Spinal cord (tissue), 10 donors: ENCODE results near the gene APIP. TPM values are rescaled to one million over a fixed set of nuclear protein-coding genes. Genes with fewer than 3 reads are reported as not detected.
"Not testable (repeated sequence)": the region's sequence is repeated elsewhere in the genome, so short reads cannot be mapped to it uniquely, and the experiment has no call there.

Experiments used
- DNase-seq, 6 donors: peaks; one replicate each; pipeline versions ENCODE4 v3.0.0 to v3.0.0-alpha.2; 2013 to 2015; ENCODE audit warnings: low spot score in 6 of 6, low read depth in 4 of 6
- H3K27ac ChIP-seq: one replicate; pipeline ENCODE4 v1.5.1; 2013; ENCODE audit warnings: low read depth, low read length, control low read depth
- H3K27me3 ChIP-seq: one replicate; pipeline ENCODE4 v1.6.1; 2013; ENCODE audit warnings: low read length; ENCODE audit not compliant: control insufficient read depth, insufficient read depth
- H3K36me3 ChIP-seq: one replicate; pipeline ENCODE4 v1.6.1; 2013; ENCODE audit warnings: low read length; ENCODE audit not compliant: control insufficient read depth, insufficient read depth
- H3K4me1 ChIP-seq: one replicate; pipeline ENCODE4 v1.6.1; 2013; ENCODE audit warnings: low read length; ENCODE audit not compliant: control insufficient read depth, insufficient read depth
- H3K4me3 ChIP-seq: one replicate; pipeline ENCODE4 v1.5.1; 2013; ENCODE audit warnings: low read depth, low read length, control low read depth
- H3K9me3 ChIP-seq: one replicate; pipeline ENCODE4 v1.6.1; 2013; ENCODE audit warnings: low read length; ENCODE audit not compliant: control insufficient read depth, insufficient read depth
- WGBS: methylation state at CpG from one replicate; pipeline ENCODE4 v1.1.5; 2013; ENCODE audit warnings: missing lambda C conversion rate; ENCODE audit not compliant: insufficient coverage; 5-methylcytosine and 5-hydroxymethylcytosine counted together
- polyA plus RNA-seq, 2 donors: library from polyadenylated mRNA; unstranded; fragments of 120-200 nt; gene quantifications; one replicate each; pipeline ENCODE4 v1.2.1, GENCODE V29; 2013; ENCODE audit not compliant: insufficient read length in 2 of 2
- total RNA-seq, 2 donors: library from RNA; depleted of rRNA in 1 of 2; stranded (reverse); fragments of 120-200 nt in 1 of 2; fragments of >200 nt in 1 of 2; gene quantifications; one replicate each; pipeline versions ENCODE4 v1.2.3 to v1.2.4, GENCODE V29; 2013 to 2014
- donor health status: healthy.

The APIP gene
- total and polyA plus RNA-seq, 4 donors = 24.2 to 43.1 (median 32.6) TPM

DNA sequence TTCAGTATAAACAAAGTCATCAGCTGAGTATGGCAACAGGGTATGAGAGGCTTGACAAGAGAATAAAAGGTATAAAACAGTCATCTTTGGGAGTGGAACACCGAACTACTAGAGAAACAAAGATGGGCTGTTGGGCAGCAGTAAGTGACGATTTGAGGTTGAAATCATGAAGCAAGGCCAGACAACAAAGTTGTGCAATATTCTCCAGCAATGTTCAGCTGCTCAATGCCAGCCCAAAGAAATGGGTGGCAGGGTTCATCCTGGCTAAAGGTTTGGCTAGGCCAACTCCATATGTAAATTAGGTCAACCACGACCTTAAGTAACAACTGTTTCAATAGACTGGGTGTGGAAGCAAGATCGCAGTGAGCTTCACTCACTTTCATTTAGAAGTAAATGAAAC is 6.2 kb downstream of the APIP start:
- 100% methylated on average over 2 of the region's 4 CpGs for WGBS
- Histone ChIP-seq H3K4me1 (no peaks in the 10 kb centered on the region), H3K4me3 (no peak overlapping the region), H3K27ac (no peak overlapping the region), H3K9me3 (no peaks in the 10 kb centered on the region), H3K36me3 (no peaks in the 10 kb centered on the region), H3K27me3 (no peaks in the 10 kb centered on the region)
- DNase-seq = no peak

GRCh38 chr11:34909415-34909814 is 6.8 kb downstream of the APIP start:
- no peaks in the 10 kb centered on the region for H3K9me3 ChIP-seq
- 82% methylated on average over 6 of the region's 6 CpGs for WGBS
- H3K36me3 ChIP-seq = no peaks in the 10 kb centered on the region
- no peak for DNase-seq
- no peak overlapping the region for H3K27ac ChIP-seq
- H3K27me3 ChIP-seq = no peaks in the 10 kb centered on the region
- no peak overlapping the region for H3K4me3 ChIP-seq
- no peaks in the 10 kb centered on the region for H3K4me1 ChIP-seq

DNA sequence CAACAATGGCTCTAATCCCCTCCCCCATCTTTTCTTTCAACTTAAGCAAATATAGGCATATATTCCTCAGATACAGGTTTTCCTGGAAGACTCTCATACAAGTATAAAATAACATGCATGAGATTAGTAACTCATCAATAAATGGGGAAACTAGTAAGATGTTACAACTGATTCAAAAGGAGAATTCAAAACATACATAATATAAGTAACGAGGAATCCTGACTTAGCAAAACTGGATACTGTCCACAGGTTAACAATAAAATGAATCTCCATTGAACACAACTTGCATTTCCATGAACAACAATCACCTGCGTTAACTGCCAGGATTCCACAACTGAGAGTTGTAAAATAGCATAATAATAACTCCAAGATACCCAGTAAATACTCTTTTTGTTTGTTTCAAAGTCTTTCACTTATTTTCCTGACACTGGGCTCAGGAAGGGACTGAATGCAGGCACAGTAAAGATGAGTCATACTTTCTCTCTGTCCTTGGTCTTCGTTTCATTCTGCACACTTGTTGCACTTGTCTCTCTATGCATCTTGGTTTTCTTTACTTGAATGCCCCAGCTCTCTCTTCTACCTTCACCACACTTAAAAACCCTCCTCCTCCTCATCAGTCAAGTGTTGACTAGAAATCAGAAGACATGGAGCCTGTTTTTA is 8.1 kb downstream of the APIP start:
- Histone ChIP-seq H3K4me1 (no peaks in the 10 kb centered on the region), H3K27me3 (no peaks in the 10 kb centered on the region), H3K27ac (no peak overlapping the region), H3K9me3 (no peaks in the 10 kb centered on the region), H3K36me3 (no peaks in the 10 kb centered on the region), H3K4me3 (no peak overlapping the region)
- 90% methylated on average over 1 of the region's 3 CpGs for WGBS
- no peak for DNase-seq

- no peak overlapping the region for H3K27ac ChIP-seq
- 95% methylated on average over 3 of the region's 7 CpGs for WGBS
- DNase-seq = no peak
- H3K36me3 ChIP-seq = no peaks in the 10 kb centered on the region
- no peaks in the 10 kb centered on the region for H3K27me3 ChIP-seq
- H3K9me3 ChIP-seq = peaks cover 10% of the 10 kb centered on the region
- H3K4me3 ChIP-seq = no peak overlapping the region
- no peaks in the 10 kb centered on the region for H3K4me1 ChIP-seq
Measured at GRCh38 chr11:34905666-34906065, 10.5 kb downstream of the APIP start.

DNA sequence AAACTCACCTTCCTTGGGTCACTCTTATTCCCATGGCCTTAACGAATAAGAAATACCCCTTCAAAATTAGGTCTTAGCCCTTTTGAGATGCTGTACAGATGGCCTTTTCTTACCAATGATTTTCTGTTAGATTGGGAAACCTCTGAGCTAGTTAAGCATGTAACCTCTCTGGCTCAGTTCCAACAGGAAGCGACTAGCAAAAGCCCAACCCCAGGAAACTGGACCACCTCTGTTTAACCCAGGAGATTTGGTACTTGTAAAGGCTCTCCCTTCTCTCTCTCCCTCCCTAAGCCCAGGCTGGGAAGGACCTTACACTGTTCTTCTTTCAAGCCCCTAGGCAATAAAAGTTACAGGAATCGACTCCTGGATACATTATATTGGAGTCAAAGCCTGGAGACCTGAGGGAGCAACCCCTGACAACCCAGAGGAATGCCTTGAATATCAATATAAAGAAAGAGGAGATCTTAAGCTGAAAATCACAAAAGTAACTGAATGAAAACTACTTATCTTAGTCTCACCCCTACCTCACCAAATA is 11.7 kb downstream of the APIP start:
- no peaks in the 10 kb centered on the region for H3K4me1 ChIP-seq
- 90% methylated on average over 2 of the region's 3 CpGs for WGBS
- DNase-seq = no peak

GRCh38 chr11:34899633-34900016 is 16.6 kb downstream of the APIP start:
- H3K27me3 ChIP-seq = no peaks in the 10 kb centered on the region
- 95% methylated on average over 2 of the region's 5 CpGs for WGBS
- no peaks in the 10 kb centered on the region for H3K36me3 ChIP-seq
- no peaks in the 10 kb centered on the region for H3K4me1 ChIP-seq
- peak in 2 of 6 donors; percentile 36 to 45 for DNase-seq
- no peak overlapping the region for H3K4me3 ChIP-seq
- H3K9me3 ChIP-seq = peaks cover 41% of the 10 kb centered on the region
- no peak overlapping the region for H3K27ac ChIP-seq

More for the DNA sequence above, 11.7 kb downstream of the APIP start:
- H3K9me3 ChIP-seq = peaks cover 20% of the 10 kb centered on the region
- H3K4me3 ChIP-seq = no peak overlapping the region
- H3K27ac ChIP-seq = no peak overlapping the region
- no peaks in the 10 kb centered on the region for H3K27me3 ChIP-seq
- no peaks in the 10 kb centered on the region for H3K36me3 ChIP-seq

DNA sequence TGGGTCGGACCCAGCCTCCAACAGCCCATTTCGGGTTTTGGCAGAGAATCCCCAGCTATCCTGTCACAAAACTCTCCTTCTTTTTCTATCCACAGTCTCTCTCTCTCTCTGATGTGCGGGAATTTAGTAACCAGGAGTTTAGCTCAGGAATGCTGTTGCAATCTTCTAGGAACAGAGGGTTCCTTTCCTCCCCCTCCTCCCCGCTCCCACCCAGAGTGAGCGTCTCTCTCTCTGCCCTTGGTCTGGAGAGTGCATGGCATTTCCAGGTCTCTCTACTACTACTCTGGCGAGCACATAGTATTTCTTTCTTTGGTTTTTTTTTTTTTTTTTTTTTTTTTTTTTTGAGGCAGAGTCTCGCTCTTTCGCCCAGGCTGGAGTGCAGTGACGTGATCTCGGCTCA is 17.7 kb downstream of the APIP start:
- 93% methylated on average over 6 of the region's 10 CpGs for WGBS
- no peak for DNase-seq
- H3K4me1 ChIP-seq = no peaks in the 10 kb centered on the region
- no peaks in the 10 kb centered on the region for H3K27me3 ChIP-seq
- H3K9me3 ChIP-seq = peaks cover 41% of the 10 kb centered on the region
- H3K4me3 ChIP-seq = no peak overlapping the region
- no peaks in the 10 kb centered on the region for H3K36me3 ChIP-seq
- H3K27ac ChIP-seq = no peak overlapping the region

DNA sequence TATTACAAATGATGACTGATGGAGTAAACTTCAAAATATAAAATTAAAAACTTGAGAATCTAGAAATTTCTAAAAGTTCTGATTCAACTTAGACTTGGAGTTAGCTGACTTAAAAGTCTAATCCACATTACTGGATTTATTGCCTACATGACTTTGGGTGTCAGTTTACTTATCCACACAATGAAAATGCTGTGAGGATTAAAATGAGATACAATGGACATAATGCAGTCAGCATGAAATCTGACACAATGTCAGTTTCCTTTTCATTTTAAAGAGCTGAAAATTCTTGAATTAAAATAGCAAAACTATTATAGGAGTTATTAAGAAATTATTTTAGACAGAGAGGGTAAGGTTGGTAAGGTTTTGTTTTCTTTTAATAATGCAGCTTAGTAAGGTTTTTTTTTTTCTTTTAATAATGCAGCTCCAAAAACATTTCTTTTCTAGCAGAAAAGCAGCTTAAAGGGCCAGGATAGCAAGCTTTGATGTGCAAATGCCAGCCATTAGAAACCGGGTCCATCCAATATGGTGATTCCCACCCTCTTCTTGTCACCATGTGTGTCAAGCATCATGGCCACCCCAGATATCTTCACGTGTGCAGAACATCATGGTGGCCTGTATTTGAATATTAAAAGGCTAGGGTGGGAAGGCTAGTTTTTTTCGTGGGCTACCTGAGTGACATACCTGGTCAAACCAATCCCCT is 18.9 kb downstream of the APIP start:
- Histone ChIP-seq H3K27ac (no peak overlapping the region), H3K4me3 (no peak overlapping the region), H3K4me1 (no peaks in the 10 kb centered on the region), H3K9me3 (peaks cover 38% of the 10 kb centered on the region), H3K27me3 (no peaks in the 10 kb centered on the region), H3K36me3 (no peaks in the 10 kb centered on the region)
- WGBS = 100% methylated on average over 1 of the region's 3 CpGs
- DNase-seq = no peak

DNA sequence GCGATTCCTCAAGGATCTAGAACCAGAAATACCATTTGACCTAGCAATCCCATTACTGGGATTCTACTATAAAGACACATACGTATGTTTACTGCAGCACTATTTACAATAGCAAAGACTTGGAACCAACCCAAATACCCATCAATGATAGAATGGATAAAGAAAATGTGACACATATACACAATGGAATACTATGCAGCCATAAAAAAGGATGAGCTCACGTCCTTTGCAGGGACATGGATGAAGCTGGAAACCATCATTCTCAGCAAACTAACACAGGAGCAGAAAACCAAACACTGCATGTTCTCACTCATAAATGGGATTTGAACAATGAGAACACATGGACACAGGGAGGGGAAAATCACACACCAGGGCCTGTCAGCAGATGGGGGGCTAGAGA is 20.0 kb downstream of the APIP start:
- H3K27me3 ChIP-seq, H3K4me1 ChIP-seq, DNase-seq, H3K36me3 ChIP-seq, H3K27ac ChIP-seq, H3K4me3 ChIP-seq: not testable (repeated sequence)
- no CpG with 5 or more reads among the region's 3 CpGs for WGBS
- H3K9me3 ChIP-seq = peaks cover 36% of the 10 kb centered on the region

DNA sequence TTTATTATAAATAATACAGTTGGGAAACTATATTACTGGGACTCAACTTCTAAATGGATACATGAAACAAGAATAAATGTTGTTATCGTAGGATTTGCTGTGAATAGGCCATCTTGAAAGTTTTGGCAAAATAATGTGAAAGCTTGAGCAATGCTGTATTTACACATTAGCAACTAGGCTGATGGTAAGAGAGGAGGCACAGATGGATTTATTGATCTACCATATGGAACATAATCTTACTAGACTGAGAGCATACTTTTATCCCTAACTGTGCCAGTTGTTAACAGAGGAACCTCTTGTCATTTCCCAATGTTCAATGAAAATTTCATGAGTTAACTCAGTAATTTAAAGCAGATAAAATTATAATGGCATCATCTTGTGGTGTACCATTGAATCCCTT is 22.8 kb downstream of the APIP start:
- no peaks in the 10 kb centered on the region for H3K4me1 ChIP-seq
- peak in 1 of 6 donors; percentile 89 for DNase-seq
- H3K27ac ChIP-seq = no peak overlapping the region
- H3K9me3 ChIP-seq = peaks cover 13% of the 10 kb centered on the region
- no peaks in the 10 kb centered on the region for H3K27me3 ChIP-seq
- H3K36me3 ChIP-seq = no peaks in the 10 kb centered on the region
- no peak overlapping the region for H3K4me3 ChIP-seq
- WGBS = 67% methylated on average over 1 of the region's 1 CpG
